HEK293 (cell line): ENCODE measurements around the gene RIOX2.

Experiments
- CTCF ChIA-PET: fragments of 350-600 bp; formaldehyde crosslinking; extraction: SDS; loops from one replicate; lab custom pipeline; 2021; ENCODE audit warnings: antibody characterized with exemption; lab: Yijun Ruan, JAX
- POLR2A ChIA-PET: fragments of 300-600 bp; formaldehyde crosslinking; extraction: SDS; loops from one replicate; lab custom pipeline; 2020; ENCODE audit warnings: antibody characterized with exemption, inconsistent platforms; lab: Yijun Ruan, JAX
- H3K27ac ChIP-seq: fragments of 200-500 bp; sonication (Bioruptor generic); 2 replicates; pipeline ENCODE4 v1.5.1; 2014; ENCODE audit warnings: low read depth, low read length, control low read depth, inconsistent platforms; ENCODE audit errors: extremely low read depth
- H3K36me3 ChIP-seq, 2 experiments: fragments of 200-500 bp in 1 of 2; sonication (Bioruptor generic) in 1 of 2; 1 replicate in 1 of 2; 2 replicates in 1 of 2; pipeline ENCODE4 v1.5.1; 2014 to 2017; ENCODE audit warnings: inconsistent platforms in 2 of 2, low read length in 2 of 2; ENCODE audit not compliant: control insufficient read depth in 2 of 2, insufficient read depth in 1 of 2
- H3K4me1 ChIP-seq: fragments of 200-500 bp; sonication (Bioruptor generic); 2 replicates; pipeline ENCODE4 v1.5.1; 2014; ENCODE audit warnings: mild to moderate bottlenecking, low read length, inconsistent platforms; ENCODE audit not compliant: control insufficient read depth, insufficient read depth
- H3K4me3 ChIP-seq: 2 replicates; pipeline ENCODE4 v1.5.1; 2011; ENCODE audit warnings: low read depth, mild to moderate bottlenecking, control low read depth, low read length, moderate library complexity
- H3K9me3 ChIP-seq: fragments of 200-500 bp; sonication (Bioruptor generic); 2 replicates; pipeline ENCODE4 v1.5.1; 2014; ENCODE audit warnings: low read depth, low read length, inconsistent platforms; ENCODE audit not compliant: control insufficient read depth, insufficient read depth
- BCL6B ChIP-seq: fragments of 450-650 bp; formaldehyde crosslinking; IDR thresholded peaks from 2 replicates; pipeline ENCODE4 v1.5.1; 2017; ENCODE audit warnings: missing biosample characterization, missing genetic modification characterization
- GLI4 ChIP-seq: fragments of 450-650 bp; formaldehyde crosslinking; IDR thresholded peaks from 2 replicates; pipeline ENCODE4 v1.5.1; 2016; ENCODE audit warnings: missing biosample characterization, missing genetic modification characterization
- HOXC10 ChIP-seq: sonication (generic); formaldehyde crosslinking; IDR thresholded peaks from 2 replicates; pipeline ENCODE4 v1.8.1; 2023; ENCODE audit warnings: mild to moderate bottlenecking, missing genetic modification reagents
- PRDM10 ChIP-seq: fragments of 450-650 bp; formaldehyde crosslinking; IDR thresholded peaks from 2 replicates; pipeline ENCODE4 v1.5.1; 2016; ENCODE audit warnings: missing biosample characterization, missing genetic modification characterization
- ZBTB49 ChIP-seq: fragments of 450-650 bp; formaldehyde crosslinking; IDR thresholded peaks from 2 replicates; pipeline ENCODE4 v1.5.1; 2016; ENCODE audit warnings: missing biosample characterization, missing genetic modification characterization, low read depth
- ZBTB7A ChIP-seq: fragments of 450-650 bp; formaldehyde crosslinking; IDR thresholded peaks from 2 replicates; pipeline ENCODE4 v1.5.1; 2016; ENCODE audit warnings: low read depth, missing biosample characterization, missing genetic modification characterization
- ZNF114 ChIP-seq: fragments of 450-650 bp; formaldehyde crosslinking; IDR thresholded peaks from 2 replicates; pipeline ENCODE4 v1.5.0; 2017; ENCODE audit warnings: missing biosample characterization, missing genetic modification characterization
- ZNF19 ChIP-seq: fragments of 450-650 bp; formaldehyde crosslinking; IDR thresholded peaks from 2 replicates; pipeline ENCODE4; 2016; ENCODE audit warnings: missing biosample characterization, missing genetic modification characterization, low read depth
- ZNF23 ChIP-seq: fragments of 450-650 bp; formaldehyde crosslinking; IDR thresholded peaks from 2 replicates; pipeline ENCODE4 v1.5.1; 2016; ENCODE audit warnings: missing biosample characterization, missing genetic modification characterization, borderline replicate concordance
- ZNF248 ChIP-seq: fragments of 450-650 bp; formaldehyde crosslinking; IDR thresholded peaks from 2 replicates; pipeline ENCODE4 v1.5.1; 2017; ENCODE audit warnings: missing biosample characterization, missing genetic modification characterization
- ZNF280D ChIP-seq: fragments of 450-650 bp; formaldehyde crosslinking; IDR thresholded peaks from 2 replicates; pipeline ENCODE4 v1.5.1; 2016; ENCODE audit warnings: missing biosample characterization, missing genetic modification characterization
- ZNF350 ChIP-seq: fragments of 450-650 bp; formaldehyde crosslinking; IDR thresholded peaks from 2 replicates; pipeline ENCODE4 v1.5.0; 2017; ENCODE audit warnings: missing biosample characterization, mild to moderate bottlenecking, missing genetic modification characterization
- ZNF354C ChIP-seq: fragments of 450-650 bp; formaldehyde crosslinking; IDR thresholded peaks from 2 replicates; pipeline ENCODE4 v1.5.1; 2016; ENCODE audit warnings: missing biosample characterization, missing genetic modification characterization, low read depth, borderline replicate concordance
- ZNF366 ChIP-seq: fragments of 450-650 bp; formaldehyde crosslinking; conservative IDR thresholded peaks from 2 replicates; pipeline ENCODE4 v1.5.1; 2016; ENCODE audit warnings: missing biosample characterization, missing genetic modification characterization
- ZNF391 ChIP-seq: fragments of 450-650 bp; formaldehyde crosslinking; IDR thresholded peaks from 2 replicates; pipeline ENCODE4 v1.5.1; 2016; ENCODE audit warnings: low read depth, missing biosample characterization, missing genetic modification characterization, borderline replicate concordance
- ZNF48 ChIP-seq: fragments of 450-650 bp; formaldehyde crosslinking; IDR thresholded peaks from 2 replicates; pipeline ENCODE4 v1.5.1; 2016; ENCODE audit warnings: missing biosample characterization, missing genetic modification characterization
- ZNF621 ChIP-seq: fragments of 450-650 bp; formaldehyde crosslinking; IDR thresholded peaks from 2 replicates; pipeline ENCODE4 v1.5.1; 2017; ENCODE audit warnings: missing biosample characterization, missing genetic modification characterization
- ZNF76 ChIP-seq: fragments of 450-650 bp; formaldehyde crosslinking; IDR thresholded peaks from 2 replicates; pipeline ENCODE4; 2016; ENCODE audit warnings: low read depth, missing biosample characterization, missing genetic modification characterization, borderline replicate concordance
- ZNF777 ChIP-seq: fragments of 450-650 bp; formaldehyde crosslinking; IDR thresholded peaks from 2 replicates; pipeline ENCODE4 v1.5.1; 2017; ENCODE audit warnings: missing biosample characterization, missing genetic modification characterization, borderline replicate concordance
- ZNF837 ChIP-seq: fragments of 450-650 bp; formaldehyde crosslinking; IDR thresholded peaks from 2 replicates; pipeline ENCODE4 v1.5.1; 2016; ENCODE audit warnings: missing biosample characterization, missing genetic modification characterization
- ZNF843 ChIP-seq: fragments of 450-650 bp; formaldehyde crosslinking; IDR thresholded peaks from 2 replicates; pipeline ENCODE4 v1.5.1; 2016; ENCODE audit warnings: missing biosample characterization, missing genetic modification characterization
- ZSCAN18 ChIP-seq: fragments of 450-650 bp; formaldehyde crosslinking; IDR thresholded peaks from 2 replicates; pipeline ENCODE4 v1.5.1; 2016; ENCODE audit warnings: missing biosample characterization, missing genetic modification characterization
- ZSCAN23 ChIP-seq: fragments of 450-650 bp; formaldehyde crosslinking; IDR thresholded peaks from 2 replicates; pipeline ENCODE4 v1.5.1; 2016; ENCODE audit warnings: missing biosample characterization, missing genetic modification characterization
- ZXDB ChIP-seq: fragments of 450-650 bp; formaldehyde crosslinking; IDR thresholded peaks from 2 replicates; pipeline ENCODE4 v1.5.1; 2016; ENCODE audit warnings: missing biosample characterization, missing genetic modification characterization

The RIOX2 gene

GRCh38 chr3:97901313-97902248 lies 70.7 kb downstream of the RIOX2 start:
- Histone ChIP-seq H3K4me3 (no peak overlapping the region), H3K9me3 (no peaks in the 10 kb centered on the region), H3K27ac (no peak overlapping the region), H3K4me1 (no peaks in the 10 kb centered on the region), H3K36me3 (peaks cover 0 to 5% of the 10 kb centered on the region in 2 experiments; a peak in 1 of 3 replicates)
- TF ChIP-seq ZBTB7A (tag by site-specific recombination), result no peak
- TF ChIP-seq ZNF621 (tag by site-specific recombination), result no peak
- no peak for TF ChIP-seq ZNF280D (tag by site-specific recombination)
- no peak for TF ChIP-seq ZNF837 (tag by site-specific recombination)
- TF ChIP-seq ZNF114 (tag by site-specific recombination), result no peak
- TF ChIP-seq ZNF23 (tag by site-specific recombination), result no peak
- TF ChIP-seq ZNF248, result no peak
- TF ChIP-seq ZNF391, result no peak
- no peak for TF ChIP-seq ZSCAN23 (tag by site-specific recombination)
- TF ChIP-seq GLI4, result no peak
- TF ChIP-seq ZSCAN18 (tag by site-specific recombination), result no peak
- no peak for TF ChIP-seq BCL6B (tag by site-specific recombination)
- TF ChIP-seq ZNF350, result no peak
- no peak for TF ChIP-seq ZNF48
- TF ChIP-seq ZNF19 (tag by site-specific recombination), result no peak
- TF ChIP-seq HOXC10, result no peak
- no peak for TF ChIP-seq ZNF777 (tag by site-specific recombination)
- no peak for TF ChIP-seq ZNF843 (tag by site-specific recombination)
- TF ChIP-seq ZNF366 (tag by site-specific recombination), result no peak
- TF ChIP-seq ZNF76 (tag by site-specific recombination), result no peak
- CTCF ChIA-PET, result no interaction called here
- POLR2A ChIA-PET, result no interaction called here

- Histone ChIP-seq H3K36me3 (peaks cover 0 to 5% of the 10 kb centered on the region in 2 experiments; a peak in 1 of 3 replicates), H3K4me3 (no peak overlapping the region), H3K9me3 (no peaks in the 10 kb centered on the region), H3K4me1 (no peaks in the 10 kb centered on the region), H3K27ac (no peak overlapping the region)
- ChIA-PET CTCF (no interaction called here), POLR2A (no interaction called here)
- TF ChIP-seq ZNF354C (tag by site-specific recombination) (no peak), PRDM10 (tag by site-specific recombination) (no peak), ZXDB (tag by site-specific recombination) (no peak), ZBTB49 (tag by site-specific recombination) (no peak)
Measured at GRCh38 chr3:97899331-97899730, 72.9 kb downstream of the RIOX2 start.
